K562 (cell line): ENCODE measurements around the gene KLHL15. TPM values are rescaled to one million over a fixed set of nuclear protein-coding genes. Genes with fewer than 3 reads are reported as not detected.
A peak's percentile ranks its signal among the peaks of the same experiment; 100 is the strongest.

Experiments
- CBX2 ChIP-seq: fragments of 200-600 bp; sonication (generic); IDR thresholded peaks from one replicate; pipeline ENCODE4 v1.6.1; 2012; ENCODE audit warnings: mild to moderate bottlenecking, low read length, inconsistent platforms; ENCODE audit not compliant: insufficient read depth, poor library complexity, severe bottlenecking
- CUX1 ChIP-seq: fragments of 200-800 bp; sonication (Bioruptor generic); IDR thresholded peaks from 2 replicates; pipeline ENCODE4 v1.6.1; 2016; ENCODE audit warnings: missing genetic modification characterization, missing compliant biosample characterization
- FOXA1 ChIP-seq: fragments of 450-650 bp; IDR thresholded peaks from 2 replicates; pipeline ENCODE4 v1.6.1; 2016; ENCODE audit warnings: mild to moderate bottlenecking, borderline replicate concordance
- HIVEP1 ChIP-seq: fragments of 250-450 bp; sonication (Bioruptor Pico); IDR thresholded peaks from 2 replicates; pipeline ENCODE4 v1.4.0; 2020; ENCODE audit warnings: mild to moderate bottlenecking
- HMGXB4 ChIP-seq: sonication (generic); formaldehyde crosslinking; IDR thresholded peaks from 2 replicates; pipeline ENCODE4 v1.8.1; 2023; ENCODE audit warnings: mild to moderate bottlenecking, missing genetic modification reagents
- HOXB6 ChIP-seq: fragments of 250-450 bp; sonication (Bioruptor Pico); IDR thresholded peaks from 2 replicates; pipeline ENCODE4 v1.5.1; 2022; ENCODE audit warnings: mild to moderate bottlenecking, borderline replicate concordance
- KLF6 ChIP-seq: fragments of 250-450 bp; sonication (Bioruptor Pico); IDR thresholded peaks from 2 replicates; pipeline ENCODE4 v1.4.0; 2020; ENCODE audit warnings: mild to moderate bottlenecking, moderate library complexity, borderline replicate concordance
- MEF2A ChIP-seq: IDR thresholded peaks from 2 replicates; pipeline ENCODE4 v1.6.1; 2011; ENCODE audit warnings: low read depth, mild to moderate bottlenecking, low read length, moderate library complexity; ENCODE audit not compliant: control insufficient read depth
- NCOA2 ChIP-seq, 2 experiments: fragments of 450-650 bp; IDR thresholded peaks; 2 replicates each; pipeline ENCODE4 v1.6.1; 2018; ENCODE audit warnings: mild to moderate bottlenecking in 2 of 2, moderate library complexity in 1 of 2; ENCODE audit not compliant: partially characterized antibody in 2 of 2
- NKRF ChIP-seq: fragments of 450-650 bp; IDR thresholded peaks from 2 replicates; pipeline ENCODE4 v1.6.1; 2016; ENCODE audit warnings: borderline replicate concordance
- POLR3A ChIP-seq: IDR thresholded peaks from 2 replicates; pipeline ENCODE4 v1.6.1; 2011; ENCODE audit warnings: borderline replicate concordance, mild to moderate bottlenecking, moderate library complexity; ENCODE audit not compliant: insufficient read length, insufficient read depth; ENCODE audit errors: extremely low read depth
- SRSF1 ChIP-seq: fragments of 200-400 bp; formaldehyde crosslinking; IDR thresholded peaks from 2 replicates; pipeline ENCODE4 v1.6.1; 2017; ENCODE audit warnings: mild to moderate bottlenecking, low read depth, low read length, moderate library complexity
- XRCC5 ChIP-seq: fragments of 200-400 bp; formaldehyde crosslinking; IDR thresholded peaks from 2 replicates; pipeline ENCODE4 v1.6.1; 2017; ENCODE audit warnings: low read depth, mild to moderate bottlenecking, low read length
- ZNF174 ChIP-seq: fragments of 250-450 bp; sonication (Bioruptor Pico); IDR thresholded peaks from 2 replicates; pipeline ENCODE4 v1.4.0; 2020; ENCODE audit warnings: mild to moderate bottlenecking
- ZNF395 ChIP-seq: fragments of 200-800 bp; sonication (Bioruptor generic); IDR thresholded peaks from 2 replicates; pipeline ENCODE4 v1.6.1; 2017; ENCODE audit warnings: missing genetic modification characterization, missing compliant biosample characterization
- polyA plus RNA-seq, 8 experiments: library from polyadenylated mRNA; depleted of rRNA in 4 of 8; stranded (reverse) in 5 of 8; unstranded in 3 of 8; fragments of >200 nt; fragmentation: Nextera tagmentation in 2 of 8; fragmentation: Illumina TruSeq in 1 of 8; extraction: Ambion mirVana in 2 of 8; extraction: Trizol in 1 of 8; gene quantifications; 2 replicates each; pipeline versions ENCODE4 v1.2.1 to v1.2.3, GENCODE V29; 2011 to 2014; ENCODE audit warnings: inconsistent platforms in 1 of 8, missing spikeins in 1 of 8
- total RNA-seq, 7 experiments: library from RNA; depleted of rRNA in 6 of 7; stranded (reverse); fragments of >200 nt in 6 of 7; fragmentation: Illumina TruSeq in 2 of 7; extraction: Trizol in 2 of 7; gene quantifications; 2 replicates each; pipeline versions ENCODE4 v1.2.1 to v1.2.3, GENCODE V29; 2011 to 2021; ENCODE audit warnings: low replicate concordance in 1 of 7

KLHL15 gene
- total and polyA plus RNA-seq, 9 of the 15 experiments (the other 6 are each of a cell fraction or from before 2014, with no cell fraction given) = 3.0 to 12.4 (median 7.6) TPM

- TF ChIP-seq POLR3A (no peak), NCOA2 (IDR thresholded peaks at IDR 0.05; ENCODE audit: partially characterized antibody in 2 of 2) (no peak), HMGXB4 (no peak), MEF2A (no peak), HIVEP1 (CRISPR knock-in tag) (no peak), HOXB6 (CRISPR knock-in tag) (no peak), SRSF1 (no peak), CBX2 (no peak), ZNF395 (peak; percentile 49; the same call in 1 of the 2 replicates), NKRF (no peak), XRCC5 (no peak), ZNF174 (no peak), FOXA1 (no peak), CUX1 (CRISPR knock-in tag) (peak; percentile 55; the same call in 1 of the 2 replicates), KLF6 (CRISPR knock-in tag) (no peak)
Observed at GRCh38 chrX:23952984-23953907, 73.7 kb downstream of the KLHL15 start (continued).
